GM12801 (cell line): ENCODE results near the gene MPZL3.

ENCODE experiments used
- TF ChIP-seq, protein P1 (sequence below): IDR thresholded peaks from one replicate; pipeline ENCODE4 v1.5.1; 2011; ENCODE audit warnings: control low read depth; ENCODE audit not compliant: insufficient read length; ENCODE audit errors: extremely low read depth

MPZL3 gene

DNA sequence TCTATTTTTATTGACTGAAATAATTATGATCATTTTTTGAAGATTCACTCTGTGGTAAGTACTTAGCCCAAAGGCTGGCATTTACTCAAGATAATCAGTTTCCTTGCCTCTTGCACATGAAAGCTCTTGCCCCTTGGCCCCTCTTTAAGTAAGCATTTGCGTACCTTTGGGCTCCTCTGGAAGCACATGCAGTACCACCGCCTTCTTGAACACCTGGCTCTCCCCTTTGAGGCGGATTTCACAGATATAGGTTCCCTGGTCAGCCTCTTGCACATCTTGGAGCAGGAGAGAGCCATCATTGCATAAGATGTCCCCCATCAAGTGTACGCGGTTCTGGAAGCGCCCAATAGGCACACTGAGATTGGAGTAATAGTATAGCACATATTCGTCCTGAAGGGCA is 41.8 kb downstream of the MPZL3 start:
- TF ChIP-seq, protein P1, sequence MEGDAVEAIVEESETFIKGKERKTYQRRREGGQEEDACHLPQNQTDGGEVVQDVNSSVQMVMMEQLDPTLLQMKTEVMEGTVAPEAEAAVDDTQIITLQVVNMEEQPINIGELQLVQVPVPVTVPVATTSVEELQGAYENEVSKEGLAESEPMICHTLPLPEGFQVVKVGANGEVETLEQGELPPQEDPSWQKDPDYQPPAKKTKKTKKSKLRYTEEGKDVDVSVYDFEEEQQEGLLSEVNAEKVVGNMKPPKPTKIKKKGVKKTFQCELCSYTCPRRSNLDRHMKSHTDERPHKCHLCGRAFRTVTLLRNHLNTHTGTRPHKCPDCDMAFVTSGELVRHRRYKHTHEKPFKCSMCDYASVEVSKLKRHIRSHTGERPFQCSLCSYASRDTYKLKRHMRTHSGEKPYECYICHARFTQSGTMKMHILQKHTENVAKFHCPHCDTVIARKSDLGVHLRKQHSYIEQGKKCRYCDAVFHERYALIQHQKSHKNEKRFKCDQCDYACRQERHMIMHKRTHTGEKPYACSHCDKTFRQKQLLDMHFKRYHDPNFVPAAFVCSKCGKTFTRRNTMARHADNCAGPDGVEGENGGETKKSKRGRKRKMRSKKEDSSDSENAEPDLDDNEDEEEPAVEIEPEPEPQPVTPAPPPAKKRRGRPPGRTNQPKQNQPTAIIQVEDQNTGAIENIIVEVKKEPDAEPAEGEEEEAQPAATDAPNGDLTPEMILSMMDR = no peak

DNA sequence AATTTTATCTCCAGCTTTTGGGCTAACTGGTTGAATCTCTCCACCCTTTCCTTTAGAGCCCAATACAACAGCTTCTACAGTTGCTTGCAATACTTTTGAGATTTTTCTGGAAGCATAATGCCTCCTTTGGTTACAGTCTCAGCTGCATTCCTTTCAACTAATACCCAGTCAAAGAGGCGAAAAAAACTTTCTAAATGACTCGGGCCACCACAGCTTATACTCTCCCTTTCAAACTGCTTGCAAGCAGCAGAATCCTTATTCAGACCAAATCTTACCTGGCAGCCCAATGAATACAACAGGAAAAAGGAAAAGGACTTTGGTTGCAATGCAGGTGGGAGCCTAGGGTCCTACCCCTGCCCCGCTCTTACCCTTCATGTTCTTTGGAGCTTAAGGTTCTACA is 43.1 kb downstream of the MPZL3 start:
- TF ChIP-seq, protein P1 = no peak

DNA sequence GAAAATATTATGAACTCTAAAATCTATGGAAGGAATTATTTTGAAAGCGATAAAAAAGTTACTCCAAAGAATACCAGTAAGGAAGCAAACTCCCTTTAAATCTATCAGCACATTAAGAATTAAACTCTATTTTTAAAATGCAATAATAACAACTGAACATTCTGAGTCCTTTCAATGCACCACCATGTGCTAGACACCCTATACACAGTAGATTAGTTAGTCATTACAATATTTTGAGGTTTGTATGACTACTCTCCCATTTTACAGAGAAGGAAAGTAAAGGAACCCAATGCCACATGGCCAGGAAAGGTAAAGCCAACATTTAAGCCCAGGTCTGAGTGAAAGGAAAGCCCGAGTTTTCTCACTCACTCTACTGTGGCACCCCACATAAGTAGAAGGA is 45.1 kb downstream of the MPZL3 start:
- TF ChIP-seq, protein P1 = no peak

DNA sequence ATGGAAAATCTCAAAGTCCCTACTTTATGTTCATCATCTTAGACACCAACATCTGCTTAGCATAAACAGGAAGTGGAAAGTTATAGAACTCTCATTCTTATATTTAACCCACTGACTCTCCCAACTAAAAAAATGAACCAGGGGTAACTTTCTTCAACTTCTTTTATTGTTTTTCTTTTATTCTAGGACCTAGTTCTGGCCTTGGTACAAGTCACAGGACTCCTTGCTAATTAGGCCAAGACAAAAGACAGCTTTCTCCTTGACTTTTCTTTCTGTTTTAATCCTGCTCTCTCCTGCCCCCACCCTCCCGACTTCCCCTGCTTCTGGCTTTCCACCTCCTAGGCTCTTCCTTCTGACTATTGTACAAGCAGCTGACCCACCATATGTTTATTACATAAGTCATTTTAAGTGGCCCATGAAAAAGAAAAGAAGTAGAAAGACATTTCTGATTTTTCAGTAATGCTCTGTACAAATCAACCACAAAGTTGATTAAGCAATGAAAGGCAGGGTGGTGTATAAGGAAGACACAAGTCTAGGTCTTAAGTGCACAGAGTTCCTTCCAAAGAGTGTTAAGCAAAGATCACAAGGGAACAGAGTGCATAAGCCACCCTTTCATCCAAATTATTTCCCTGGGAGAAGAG is 45.7 kb downstream of the MPZL3 start:
- TF ChIP-seq, protein P1 = no peak

DNA sequence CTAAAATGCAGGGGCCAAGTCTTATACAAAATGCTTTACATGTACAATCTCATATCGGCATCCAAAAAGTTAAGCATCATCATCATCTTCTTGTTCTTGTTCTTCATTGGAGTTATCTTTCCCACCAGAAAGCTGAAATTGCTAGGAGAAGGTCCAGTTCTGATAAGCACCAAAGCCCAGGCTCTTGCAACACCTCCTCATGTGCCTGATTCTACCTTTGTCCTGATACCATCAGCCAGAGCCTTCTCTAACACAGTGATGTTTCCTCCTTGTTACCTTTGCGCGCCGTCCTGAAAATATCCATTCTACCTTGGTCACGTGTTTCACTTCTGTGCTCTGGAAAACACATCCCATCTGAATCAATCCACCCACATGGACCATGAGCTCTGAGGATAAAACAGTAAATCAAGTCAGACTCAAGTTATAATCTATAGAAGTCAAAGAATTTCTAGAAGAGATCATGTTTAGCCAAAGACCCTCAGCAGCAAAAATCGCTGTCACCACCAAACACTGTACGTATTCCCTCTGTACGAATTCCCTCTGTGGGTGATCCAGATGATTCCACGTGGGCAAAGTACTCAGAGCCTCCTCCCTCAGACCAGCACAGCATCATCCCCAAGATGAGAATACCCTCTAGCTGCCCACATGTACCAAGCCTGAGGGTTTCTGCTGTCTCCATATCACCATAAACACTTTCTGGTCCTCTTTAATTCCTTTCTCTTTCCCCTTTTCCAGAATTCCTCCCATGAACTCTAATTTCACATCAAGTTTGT is 46.4 kb downstream of the MPZL3 start:
- TF ChIP-seq, protein P1 = no peak

DNA sequence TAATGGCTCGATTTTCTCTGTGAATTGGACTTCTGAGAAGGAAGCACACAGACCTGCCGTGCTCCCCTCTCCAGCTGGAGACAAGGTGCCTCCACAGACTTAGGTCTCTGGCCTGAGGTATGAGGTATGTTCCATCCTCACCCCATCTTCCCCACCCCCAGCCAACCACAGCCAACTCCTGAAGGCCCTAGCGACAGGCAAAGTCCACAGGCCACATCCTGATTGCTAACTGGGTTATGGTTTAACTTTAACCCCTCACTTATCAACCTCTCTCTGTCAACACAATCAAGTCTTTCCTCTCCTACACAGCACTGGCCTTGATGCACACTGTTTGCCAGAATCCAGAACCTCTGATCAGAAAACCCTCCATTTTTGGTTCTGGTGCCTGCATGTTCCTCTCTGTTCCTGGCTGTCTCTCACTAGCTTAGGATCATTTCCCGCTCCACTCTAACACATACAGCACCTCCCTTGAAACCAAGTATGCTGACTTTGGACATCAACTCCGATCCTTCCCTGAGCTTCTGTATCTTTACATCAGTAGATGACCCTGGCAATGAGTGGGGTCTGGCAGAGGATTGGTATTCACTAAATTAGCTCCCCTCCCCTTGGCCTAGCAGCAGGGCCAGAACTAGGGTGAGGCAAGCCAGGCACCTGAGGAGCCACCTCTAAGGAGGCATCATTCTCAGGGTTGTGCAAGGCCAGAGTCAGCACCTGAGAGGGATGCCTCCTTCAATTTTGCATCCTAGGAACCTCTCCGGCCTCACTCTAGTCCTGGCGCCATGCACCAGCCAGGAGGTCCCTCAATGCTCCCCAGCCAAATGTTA is 49.4 kb downstream of the MPZL3 start:
- TF ChIP-seq, protein P1 = no peak

DNA sequence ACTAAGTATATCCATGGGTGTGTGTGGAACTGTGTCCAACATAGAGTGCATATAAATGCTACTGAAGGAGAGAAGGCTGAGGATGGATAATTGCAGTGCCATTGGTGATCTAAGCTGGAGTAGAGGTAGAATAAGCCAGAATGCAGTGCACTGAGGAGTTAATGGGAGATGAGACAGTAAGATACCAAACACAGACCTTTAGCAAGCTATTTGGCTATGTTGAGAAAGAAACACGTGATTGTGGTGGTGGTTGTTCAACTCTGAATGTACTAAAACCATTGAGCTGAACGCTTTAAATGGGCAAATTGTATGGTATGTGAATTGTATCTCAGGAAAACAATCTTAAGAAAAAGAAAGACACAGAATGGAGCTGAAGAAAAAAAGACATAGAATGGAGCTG is 50.2 kb downstream of the MPZL3 start:
- TF ChIP-seq, protein P1 = no peak
